HEK293T (cell line): Measurements from ENCODE around the gene GNB1L.

Experiments used
- BHLHE40 ChIP-seq: fragments of 450-650 bp; IDR thresholded peaks from 2 replicates; pipeline ENCODE4 v1.6.1; 2016; ENCODE audit warnings: mild to moderate bottlenecking, moderate library complexity, borderline replicate concordance
- ELF4 ChIP-seq: fragments of 450-650 bp; IDR thresholded peaks from 2 replicates; pipeline ENCODE4 v1.6.1; 2017; ENCODE audit warnings: antibody characterized with exemption
- FOXA1 ChIP-seq: fragments of 450-650 bp; IDR thresholded peaks from 2 replicates; pipeline ENCODE4 v1.6.1; 2016; ENCODE audit warnings: mild to moderate bottlenecking
- LEF1 ChIP-seq: fragments of 450-650 bp; IDR thresholded peaks from 2 replicates; pipeline ENCODE4 v1.6.1; 2017; ENCODE audit warnings: mild to moderate bottlenecking, borderline replicate concordance
- PKNOX1 ChIP-seq: fragments of 450-650 bp; IDR thresholded peaks from 2 replicates; pipeline ENCODE4 v1.6.1; 2016
- SP1 ChIP-seq: fragments of 450-650 bp; IDR thresholded peaks from 2 replicates; pipeline ENCODE4 v1.6.1; 2017
- ZNF384 ChIP-seq: fragments of 450-650 bp; IDR thresholded peaks from 2 replicates; pipeline ENCODE4 v1.6.1; 2016

DNA sequence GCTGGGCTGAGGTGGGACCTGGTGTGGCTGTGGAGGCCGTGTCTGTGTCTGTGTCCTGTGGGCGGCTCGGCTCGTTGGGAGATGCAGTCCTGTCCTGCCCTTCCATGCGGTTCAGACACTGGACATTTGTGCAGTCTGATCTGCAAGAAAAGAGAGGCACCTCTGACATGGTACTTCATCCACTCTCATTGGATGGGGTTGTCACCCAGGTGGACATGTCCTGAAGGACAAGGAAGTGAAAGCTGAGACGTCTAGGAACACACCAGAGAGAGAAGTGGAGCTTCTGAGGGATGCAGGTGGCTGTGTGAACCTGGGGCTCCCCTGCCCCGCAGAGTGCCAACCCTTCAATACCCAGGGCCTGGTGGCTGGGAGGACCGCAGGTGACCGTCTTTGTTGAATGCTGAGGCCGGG lies 75.7 kb downstream of the GNB1L start:
- no peak for TF ChIP-seq ELF4
- no peak for TF ChIP-seq BHLHE40
- TF ChIP-seq SP1 = no peak
- no peak for TF ChIP-seq LEF1
- no peak for TF ChIP-seq ZNF384
- no peak for TF ChIP-seq FOXA1
- no peak for TF ChIP-seq PKNOX1
